Loucy (cell line): Measurements from ENCODE around the gene MOCOS.

ENCODE experiments used
- EZH2phosphoT487 ChIP-seq: fragments of 200-600 bp; IDR thresholded peaks from 2 replicates; pipeline ENCODE4 v1.6.1; 2018; ENCODE audit warnings: antibody characterized with exemption, mild to moderate bottlenecking, moderate library complexity, borderline replicate concordance
- TF ChIP-seq, protein P1 (sequence below): fragments of 200-600 bp; sonication (generic); conservative IDR thresholded peaks from 2 replicates; pipeline ENCODE4 v1.5.1; 2014; ENCODE audit warnings: mild to moderate bottlenecking, antibody characterized with exemption, low read length

DNA sequence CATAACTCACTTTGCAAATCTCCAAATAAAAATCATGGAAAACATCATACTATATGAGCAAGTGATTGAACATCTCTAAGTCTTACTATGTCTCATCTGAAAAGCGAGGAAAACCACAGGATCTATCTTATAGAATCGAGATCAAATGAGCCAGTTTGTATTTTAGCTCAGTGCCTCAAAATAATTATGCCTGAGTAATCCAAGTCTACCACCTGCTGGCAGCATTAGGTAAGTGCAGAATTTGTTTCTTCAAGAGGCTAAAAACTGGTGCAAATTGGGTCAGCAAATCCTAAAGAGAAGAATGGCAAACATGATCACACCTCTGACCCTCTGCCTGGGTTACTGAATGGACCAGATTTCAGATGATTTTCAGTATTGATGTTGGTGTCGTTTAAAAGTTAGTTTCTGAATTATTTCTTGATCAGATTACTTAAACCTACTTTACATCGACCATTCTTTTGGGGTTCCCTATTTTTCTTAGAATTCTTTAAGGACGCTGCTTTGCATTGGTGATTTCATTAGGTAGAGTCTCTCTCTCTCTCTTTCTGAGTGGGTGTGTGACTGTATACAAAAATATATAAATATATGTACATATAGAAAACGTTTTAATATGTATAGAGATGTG, 97.5 kb downstream of the MOCOS start:
- TF ChIP-seq, protein P1, sequence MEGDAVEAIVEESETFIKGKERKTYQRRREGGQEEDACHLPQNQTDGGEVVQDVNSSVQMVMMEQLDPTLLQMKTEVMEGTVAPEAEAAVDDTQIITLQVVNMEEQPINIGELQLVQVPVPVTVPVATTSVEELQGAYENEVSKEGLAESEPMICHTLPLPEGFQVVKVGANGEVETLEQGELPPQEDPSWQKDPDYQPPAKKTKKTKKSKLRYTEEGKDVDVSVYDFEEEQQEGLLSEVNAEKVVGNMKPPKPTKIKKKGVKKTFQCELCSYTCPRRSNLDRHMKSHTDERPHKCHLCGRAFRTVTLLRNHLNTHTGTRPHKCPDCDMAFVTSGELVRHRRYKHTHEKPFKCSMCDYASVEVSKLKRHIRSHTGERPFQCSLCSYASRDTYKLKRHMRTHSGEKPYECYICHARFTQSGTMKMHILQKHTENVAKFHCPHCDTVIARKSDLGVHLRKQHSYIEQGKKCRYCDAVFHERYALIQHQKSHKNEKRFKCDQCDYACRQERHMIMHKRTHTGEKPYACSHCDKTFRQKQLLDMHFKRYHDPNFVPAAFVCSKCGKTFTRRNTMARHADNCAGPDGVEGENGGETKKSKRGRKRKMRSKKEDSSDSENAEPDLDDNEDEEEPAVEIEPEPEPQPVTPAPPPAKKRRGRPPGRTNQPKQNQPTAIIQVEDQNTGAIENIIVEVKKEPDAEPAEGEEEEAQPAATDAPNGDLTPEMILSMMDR, result peak; percentile 91
- TF ChIP-seq EZH2phosphoT487, result no peak
